CD4-positive, alpha-beta T cell treated with Interleukin-2 at 100 ng/mL for 4 hours (primary cell): ENCODE data around the gene FFAR1.

Experiments used
- DNase-seq: peaks from one replicate; pipeline ENCODE4 v3.0.0-alpha.2; 2020; ENCODE audit warnings: low spot score

FFAR1 gene

GRCh38 chr19:35315883-35316282 is 31.8 kb upstream of the FFAR1 start:
- no peak for DNase-seq

- no peak for DNase-seq
These were observed 31.1 kb upstream of the FFAR1 start for GRCh38 chr19:35316560-35316959.

GRCh38 chr19:35317464-35318043 is 30.1 kb upstream of the FFAR1 start:
- no peak for DNase-seq

- no peak for DNase-seq
These were observed 28.8 kb upstream of the FFAR1 start for GRCh38 chr19:35318679-35319448.

- DNase-seq, result no peak
These were observed 27.5 kb upstream of the FFAR1 start for GRCh38 chr19:35320065-35320713.

- no peak for DNase-seq
These were observed 26.4 kb upstream of the FFAR1 start for GRCh38 chr19:35321291-35321690.

GRCh38 chr19:35322014-35322413 is 25.7 kb upstream of the FFAR1 start:
- no peak for DNase-seq

GRCh38 chr19:35327642-35328041 is 20.1 kb upstream of the FFAR1 start:
- DNase-seq, result no peak

- DNase-seq, result no peak
These were observed 18.8 kb upstream of the FFAR1 start, which contains the start of gene CD22 for GRCh38 chr19:35328851-35329285. Gene CD22, plus strand, starts transcription at chr19:35329187. Its CDS starts 2,854 bp downstream, at chr19:35332041.

- no peak for DNase-seq
These were observed 18.4 kb upstream of the FFAR1 start for GRCh38 chr19:35329323-35329722.

- no peak for DNase-seq
These were observed 17.2 kb upstream of the FFAR1 start for GRCh38 chr19:35330475-35330874.

GRCh38 chr19:35331551-35332214 is 16.0 kb upstream of the FFAR1 start:
- DNase-seq, result no peak

GRCh38 chr19:35332817-35333216 is 14.9 kb upstream of the FFAR1 start:
- DNase-seq, result no peak

GRCh38 chr19:35334144-35334753 is 13.5 kb upstream of the FFAR1 start:
- DNase-seq, result no peak

GRCh38 chr19:35336166-35336955 is 11.3 kb upstream of the FFAR1 start:
- no peak for DNase-seq

GRCh38 chr19:35337097-35337983 is 10.4 kb upstream of the FFAR1 start:
- no peak for DNase-seq

GRCh38 chr19:35337984-35338296 is 9.8 kb upstream of the FFAR1 start:
- DNase-seq, result no peak

- DNase-seq, result no peak
These were observed 7.3 kb upstream of the FFAR1 start for GRCh38 chr19:35340431-35340830.

GRCh38 chr19:35341006-35341405 is 6.7 kb upstream of the FFAR1 start:
- no peak for DNase-seq

- DNase-seq, result no peak
These were observed 6.0 kb upstream of the FFAR1 start for GRCh38 chr19:35341565-35342225.
